Measurements from ENCODE around the gene ADAM22.

Gene ADAM22

DNA sequence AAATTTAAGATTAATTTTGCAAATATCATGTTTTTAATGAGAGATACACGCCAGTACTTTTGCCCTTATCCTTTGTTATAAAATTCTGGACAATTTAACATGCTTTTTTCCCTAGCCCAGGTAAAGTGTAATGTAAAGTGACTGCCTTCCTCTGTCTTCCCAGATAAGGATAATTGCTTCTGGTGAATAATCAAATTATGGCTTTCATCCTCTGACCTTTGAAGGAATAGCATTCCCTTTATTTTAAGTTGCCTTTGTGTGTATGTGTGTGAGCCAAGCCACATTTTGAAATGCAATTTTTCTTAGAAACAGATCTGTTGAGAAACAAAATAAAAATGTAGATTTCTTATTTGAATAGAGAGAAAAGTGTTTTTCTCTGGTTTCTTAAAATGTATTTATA is 107.5 kb downstream of the ADAM22 start:
- DNase-seq = no peak

- no peak for DNase-seq
Measured at GRCh38 chr7:88042157-88042556, 108.1 kb downstream of the ADAM22 start.

DNA sequence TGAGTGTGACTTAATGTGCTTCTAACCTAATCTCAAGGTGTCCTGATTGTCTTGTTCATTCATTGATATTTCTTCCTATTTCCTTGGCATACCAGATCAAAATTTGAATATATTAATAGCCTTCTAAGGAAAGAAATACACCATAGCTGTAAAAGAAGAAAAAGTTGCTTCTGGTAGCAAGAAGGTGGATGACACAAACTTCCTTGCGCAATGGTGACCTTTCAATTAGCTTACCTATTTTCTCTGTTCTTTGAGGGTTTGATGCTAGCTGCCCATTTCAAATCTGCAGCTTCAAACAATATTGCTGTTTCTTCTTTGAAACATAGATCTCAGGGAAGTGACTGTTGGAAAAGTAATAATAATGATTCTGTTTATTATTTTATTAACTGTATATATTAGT is 108.8 kb downstream of the ADAM22 start:
- no peak for DNase-seq

GRCh38 chr7:88044069-88044468 is 110.0 kb downstream of the ADAM22 start:
- DNase-seq = no peak

DNA sequence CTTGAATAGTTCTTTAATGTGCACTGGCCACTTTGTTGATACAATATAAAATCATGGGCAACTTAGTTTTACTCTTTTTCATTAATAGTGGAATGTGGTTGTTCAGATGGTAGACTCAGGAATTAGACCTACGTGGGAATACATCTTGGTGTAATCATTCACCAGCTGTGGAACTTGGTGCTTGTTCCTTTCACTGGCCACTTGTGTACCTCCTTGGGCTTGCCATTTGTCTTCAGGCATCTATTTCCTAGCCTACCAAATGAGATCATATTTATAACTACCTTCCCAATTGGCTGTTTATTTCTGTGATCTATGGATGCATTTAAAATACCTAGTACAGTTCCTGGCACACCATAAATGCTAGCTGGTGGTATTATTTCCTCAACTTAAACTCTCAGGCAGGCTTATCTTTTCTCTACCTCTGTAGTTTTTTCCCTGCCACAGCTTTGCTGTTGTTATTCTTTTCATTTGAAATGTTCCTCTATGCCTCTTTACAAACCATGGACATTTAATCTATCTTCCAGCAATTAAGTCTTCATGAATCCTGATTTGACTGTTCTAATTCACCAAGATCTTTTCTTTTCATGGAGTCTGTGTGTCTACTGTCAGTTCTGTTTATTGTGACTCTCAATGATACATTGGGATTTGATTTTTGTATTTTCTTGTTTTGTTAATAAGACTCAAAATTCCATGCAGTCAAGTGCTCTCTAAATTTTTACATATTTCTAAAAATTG is 113.0 kb downstream of the ADAM22 start:
- peak; percentile 22 for DNase-seq

DNA sequence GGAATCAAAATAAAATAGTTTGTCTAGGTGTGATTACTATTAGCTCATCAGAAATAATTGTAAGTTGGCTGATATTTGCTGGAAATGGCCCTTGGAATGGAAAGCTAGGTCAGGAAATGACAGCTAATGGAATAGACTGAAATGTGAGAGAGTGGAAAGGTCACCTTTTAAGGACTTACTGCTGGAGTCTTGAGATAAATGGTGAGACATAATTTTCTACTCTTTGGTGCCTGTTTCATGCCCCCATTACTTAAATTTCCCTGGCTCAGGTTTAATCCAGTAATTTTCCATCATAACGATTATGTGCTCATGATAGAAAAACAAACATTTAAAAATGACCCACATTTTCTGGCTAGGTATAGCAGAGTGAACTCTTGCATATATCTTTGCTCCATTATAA is 123.6 kb downstream of the ADAM22 start:
- no peak for DNase-seq

DNA sequence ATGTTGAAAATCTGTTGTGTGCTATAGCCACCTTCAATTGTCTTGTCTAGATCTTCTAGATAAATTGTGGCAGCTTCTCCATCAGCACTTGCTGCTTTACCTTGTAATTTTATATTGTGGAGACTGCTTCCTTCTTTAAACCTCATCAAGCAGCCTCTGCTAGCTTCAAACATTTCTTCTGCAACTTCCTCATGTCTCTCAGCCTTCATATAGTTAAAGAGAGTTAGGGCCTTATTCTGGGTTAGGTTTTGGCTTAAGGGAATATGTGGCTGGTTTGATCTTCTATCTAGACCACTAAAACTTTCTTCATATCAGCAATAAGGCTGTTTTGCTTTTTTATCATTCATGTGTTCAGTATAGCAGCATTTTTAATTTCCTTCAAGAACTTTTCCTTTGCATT is 128.2 kb downstream of the ADAM22 start:
- no peak for DNase-seq

DNA sequence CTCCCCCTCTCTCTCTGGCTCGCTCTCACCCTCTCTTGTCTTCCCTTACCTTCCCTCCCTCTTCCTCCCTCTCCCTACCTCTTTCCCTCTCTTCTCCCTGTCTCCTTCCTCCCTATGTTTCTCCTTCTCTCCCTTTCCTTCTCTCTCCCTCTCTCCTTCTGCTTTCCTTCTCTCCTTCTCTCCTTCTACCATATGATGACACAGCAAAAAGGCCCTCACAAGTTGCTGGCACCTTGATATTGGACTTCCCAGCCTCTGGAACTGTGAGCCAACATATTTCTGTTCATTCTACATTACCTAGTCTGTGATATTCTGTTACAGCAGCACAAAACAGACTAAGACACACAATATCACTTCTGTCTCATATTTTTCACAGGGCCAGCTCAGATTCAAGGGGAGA is 135.0 kb downstream of the ADAM22 start:
- no peak for DNase-seq

DNA sequence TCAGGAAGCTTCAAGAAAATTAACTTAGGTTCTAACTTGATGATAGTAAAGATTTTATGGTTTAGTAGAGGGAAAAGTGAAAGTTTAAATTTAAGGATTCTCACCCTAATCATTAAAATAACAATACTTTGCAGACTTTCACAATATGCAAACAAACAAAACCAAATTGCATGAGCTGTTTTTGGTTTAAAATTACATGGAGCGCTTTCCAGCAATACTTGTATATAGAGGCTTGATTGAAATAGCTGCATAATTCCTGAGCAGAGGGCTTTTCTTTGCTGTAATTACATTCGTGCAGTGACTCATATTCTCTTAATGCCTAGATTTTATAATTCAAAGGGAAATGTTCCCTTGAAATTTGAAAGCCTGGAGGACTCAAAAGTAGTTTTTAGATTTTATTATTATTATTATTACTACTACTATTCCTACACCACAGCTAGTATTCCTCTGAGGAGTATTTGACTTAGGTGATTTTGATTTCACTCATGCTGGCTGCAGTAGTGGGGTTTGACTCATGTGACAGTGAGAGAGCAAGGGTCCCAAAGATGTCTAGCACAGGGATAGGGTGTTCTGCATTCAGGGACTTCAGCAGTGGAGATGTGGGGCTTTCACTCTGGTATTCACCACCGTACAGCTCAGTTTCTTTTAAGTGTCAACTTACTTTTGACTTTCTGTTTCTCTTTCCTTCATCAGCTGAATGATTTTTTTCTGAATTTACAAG is 138.1 kb downstream of the ADAM22 start:
- DNase-seq = no peak

DNA sequence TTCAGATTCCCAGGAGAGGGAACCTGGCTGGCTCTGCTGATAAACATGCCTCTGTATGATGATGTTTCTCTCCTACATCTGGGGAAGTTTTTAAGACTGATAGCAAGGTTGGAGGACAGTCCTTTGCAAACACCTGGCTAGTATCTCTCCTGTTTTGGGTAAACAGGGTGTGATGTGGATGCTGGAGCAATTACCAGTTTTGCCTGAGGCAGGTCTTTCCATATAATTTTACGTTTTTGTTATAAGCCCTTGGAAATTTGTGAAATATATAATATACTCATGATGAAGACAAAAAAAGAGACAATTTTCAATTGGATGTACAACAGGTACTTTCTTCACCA is 138.6 kb downstream of the ADAM22 start:
- no peak for DNase-seq

GRCh38 chr7:88073626-88074025 is 139.6 kb downstream of the ADAM22 start:
- DNase-seq = peak; percentile 57

DNA sequence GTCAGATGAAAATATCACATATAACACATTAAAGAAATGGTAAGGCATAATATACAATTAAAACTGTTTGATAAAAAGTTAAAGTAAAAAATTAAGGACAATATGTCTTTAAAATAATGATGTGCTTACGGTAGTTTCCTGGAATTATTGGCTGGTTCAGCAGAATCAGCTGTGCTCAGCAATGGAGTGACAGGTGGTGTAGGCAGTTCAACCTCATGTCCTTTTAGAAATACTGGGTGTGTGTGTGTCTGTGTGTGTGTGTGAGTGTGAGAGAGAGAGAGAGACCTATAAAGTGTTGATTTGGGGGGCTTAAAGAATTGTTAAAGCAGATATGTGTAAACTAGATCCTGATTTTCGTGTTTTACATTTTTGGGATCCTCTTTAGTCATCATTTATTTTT is 141.2 kb downstream of the ADAM22 start:
- no peak for DNase-seq

DNA sequence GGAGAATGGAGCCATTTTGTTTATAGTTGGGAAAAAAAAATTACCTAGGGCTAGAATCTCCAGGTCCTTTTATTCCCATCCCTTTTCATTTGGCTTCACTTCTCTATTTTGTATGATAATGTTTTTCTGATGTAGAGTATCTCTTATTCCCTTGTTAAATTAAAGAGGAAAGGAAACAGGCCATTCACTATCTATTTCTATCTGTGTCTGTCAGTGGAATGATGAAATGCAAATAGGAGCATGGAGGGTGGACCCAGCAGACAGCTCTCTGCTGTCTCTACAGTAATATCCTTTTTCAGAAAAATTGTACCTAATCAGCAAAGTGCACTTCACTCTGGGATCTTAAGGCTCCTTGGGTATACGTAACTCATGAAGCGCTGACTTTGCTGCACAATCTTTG is 149.8 kb downstream of the ADAM22 start:
- no peak for DNase-seq

DNA sequence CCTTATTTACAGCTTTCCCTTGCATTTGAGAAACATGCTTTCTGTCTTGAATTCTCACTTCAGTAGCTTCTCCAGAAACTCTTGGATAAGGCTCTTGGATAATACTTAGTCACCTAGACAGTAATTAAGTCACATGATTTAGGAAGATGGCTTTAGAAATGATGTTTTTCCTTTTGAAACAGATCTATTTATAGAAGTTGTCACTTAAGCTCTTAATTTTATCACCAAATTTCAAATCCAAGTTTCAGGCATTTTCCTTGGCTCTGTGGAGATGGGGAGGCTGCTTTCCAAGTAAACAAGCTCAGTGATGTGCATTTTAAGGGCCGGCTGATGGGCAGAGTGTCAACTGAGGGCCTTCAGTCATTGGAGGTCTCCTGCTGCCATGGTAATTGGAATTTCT is 155.5 kb downstream of the ADAM22 start:
- DNase-seq = no peak

- DNase-seq = no peak
Measured at GRCh38 chr7:88090240-88090639, 156.2 kb downstream of the ADAM22 start.

GRCh38 chr7:88090671-88091070 is 156.6 kb downstream of the ADAM22 start:
- DNase-seq = peak; percentile 48

- DNase-seq = no peak
Measured at GRCh38 chr7:88091988-88092675, 158.1 kb downstream of the ADAM22 start.

DNA sequence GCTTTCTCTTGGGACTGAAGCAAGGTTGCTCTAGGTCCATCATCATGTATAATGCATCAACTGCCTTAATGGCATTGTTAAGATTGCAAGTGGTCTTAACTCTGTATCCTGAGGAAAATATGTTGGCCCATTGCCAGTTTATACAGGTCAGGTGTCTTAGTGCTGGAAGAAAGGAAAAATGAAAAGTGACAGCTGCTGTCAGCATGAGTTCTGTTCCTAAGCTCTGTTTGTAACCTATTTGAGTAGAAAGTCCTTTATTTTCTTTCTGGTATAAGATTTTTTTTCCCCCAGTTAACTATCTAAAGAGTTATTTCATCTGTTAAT is 158.6 kb downstream of the ADAM22 start:
- no peak for DNase-seq

DNA sequence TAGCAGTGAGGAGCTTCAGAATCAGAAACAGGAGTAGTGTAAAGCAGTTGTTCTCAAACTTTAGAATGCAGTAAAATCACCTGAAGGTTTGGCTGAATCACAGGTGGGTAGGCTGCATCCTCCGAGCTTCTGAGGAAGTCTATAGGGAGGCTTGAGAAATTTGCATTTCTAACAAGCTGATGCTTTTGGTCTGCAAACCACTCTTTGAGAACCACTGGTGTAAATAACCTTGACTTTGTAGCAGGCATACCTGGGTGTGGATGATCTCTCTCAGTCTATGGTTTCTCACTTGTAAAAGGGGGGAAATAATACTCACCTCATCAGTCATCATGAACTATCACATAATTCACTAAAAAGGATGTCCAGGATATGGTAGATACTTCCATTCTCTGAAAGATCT is 167.7 kb downstream of the ADAM22 start:
- DNase-seq = no peak

- DNase-seq = no peak
Measured at GRCh38 chr7:88102675-88103074, 168.6 kb downstream of the ADAM22 start.

DNA sequence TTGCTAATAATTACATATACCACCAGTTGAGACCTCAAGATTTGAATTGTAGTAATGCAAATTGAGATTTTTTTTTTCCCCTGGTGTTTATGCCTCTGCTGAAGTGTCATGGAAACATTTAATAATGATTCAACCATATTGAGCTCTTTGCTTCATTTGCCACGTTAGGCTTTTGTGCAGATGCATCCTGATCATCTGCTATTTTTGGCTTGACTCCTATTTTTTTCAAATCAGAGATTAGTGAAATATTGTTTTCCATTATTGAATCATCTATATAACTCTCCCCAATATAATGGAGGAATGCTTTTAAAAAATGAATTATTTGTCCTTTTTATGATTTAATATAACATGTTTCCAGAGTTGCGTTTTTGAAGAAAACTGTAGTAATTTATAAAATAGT is 170.7 kb downstream of the ADAM22 start:
- DNase-seq = no peak

- DNase-seq = no peak
Measured at GRCh38 chr7:88105231-88105630, 171.2 kb downstream of the ADAM22 start.

GRCh38 chr7:88106434-88106833 is 172.4 kb downstream of the ADAM22 start:
- no peak for DNase-seq

DNA sequence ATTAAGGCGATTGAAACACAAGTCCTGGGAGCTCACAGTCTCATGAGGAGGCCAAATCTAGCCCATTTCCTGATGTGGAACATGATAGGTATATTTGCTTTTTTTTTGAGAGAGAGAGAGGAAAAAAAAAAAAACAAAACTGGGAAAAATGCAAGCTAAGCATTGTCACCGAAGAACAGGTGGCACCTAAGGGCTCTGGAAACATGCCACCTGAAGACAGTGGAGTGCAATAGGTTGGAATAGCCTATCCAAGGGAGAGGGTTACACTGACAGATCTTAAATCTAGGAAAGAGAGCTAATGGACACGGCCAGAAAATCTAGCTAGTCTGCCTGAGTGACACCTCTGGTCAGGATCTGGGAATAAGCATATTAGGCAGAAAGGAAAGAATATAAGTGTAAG is 175.6 kb downstream of the ADAM22 start:
- no peak for DNase-seq
